ENCODE data around the gene NDEL1.

GRCh38 chr17:8391711-8392110 lies 44.0 kb upstream of the NDEL1 start:
- TF ChIP-seq YY1 (IDR thresholded peaks at IDR 0.05; ENCODE audit: low read depth) (no peak), MAX (IDR thresholded peaks at IDR 0.05) (no peak), EP300 (IDR thresholded peaks at IDR 0.05; ENCODE audit: borderline replicate concordance) (no peak), CEBPB (IDR thresholded peaks at IDR 0.05) (no peak), RAD21 (IDR thresholded peaks at IDR 0.05; ENCODE audit: low read depth) (no peak), TAF1 (IDR thresholded peaks at IDR 0.05; ENCODE audit: low read depth) (no peak), FOXM1 (IDR thresholded peaks at IDR 0.05; ENCODE audit: borderline replicate concordance, low read depth) (no peak), TEAD4 (IDR thresholded peaks at IDR 0.05) (no peak), NFIC (IDR thresholded peaks at IDR 0.05) (no peak), ZBTB7A (IDR thresholded peaks at IDR 0.05; ENCODE audit: low read depth) (no peak), REST (IDR thresholded peaks at IDR 0.05; ENCODE audit: low read depth) (no peak), CREB1 (IDR thresholded peaks at IDR 0.05; ENCODE audit: low read depth) (no peak), TCF12 (IDR thresholded peaks at IDR 0.05; ENCODE audit: low read depth) (no peak)

All from Ishikawa (cell line).